GM12873 (cell line): Measurements from ENCODE around the gene IKBKG.

ENCODE experiments used
- TF ChIP-seq, protein P1 (sequence below): IDR thresholded peaks from 2 replicates; pipeline ENCODE4 v1.5.1; 2012; ENCODE audit warnings: low read depth, mild to moderate bottlenecking, moderate library complexity, low read length, control low read depth; ENCODE audit not compliant: insufficient read depth; ENCODE audit errors: missing control alignments

IKBKG gene

DNA sequence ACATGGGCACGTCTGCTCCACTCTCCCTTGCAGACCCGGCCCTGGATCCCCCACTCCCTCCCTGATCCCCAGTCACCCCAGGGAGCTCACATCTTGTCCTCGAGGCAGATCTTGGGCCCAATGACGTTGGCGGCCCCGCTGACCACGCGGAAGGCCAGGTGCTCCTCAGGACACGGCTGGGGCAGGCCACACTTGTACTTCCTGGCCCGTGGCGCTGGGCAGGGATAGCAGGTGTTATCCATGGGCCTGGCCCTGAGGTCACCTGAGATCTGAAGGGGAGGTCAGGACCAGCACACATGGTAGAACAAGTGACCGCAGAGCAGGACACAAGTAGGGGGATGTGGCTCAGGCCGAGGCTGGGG, 39.1 kb upstream of the IKBKG start:
- TF ChIP-seq, protein P1, sequence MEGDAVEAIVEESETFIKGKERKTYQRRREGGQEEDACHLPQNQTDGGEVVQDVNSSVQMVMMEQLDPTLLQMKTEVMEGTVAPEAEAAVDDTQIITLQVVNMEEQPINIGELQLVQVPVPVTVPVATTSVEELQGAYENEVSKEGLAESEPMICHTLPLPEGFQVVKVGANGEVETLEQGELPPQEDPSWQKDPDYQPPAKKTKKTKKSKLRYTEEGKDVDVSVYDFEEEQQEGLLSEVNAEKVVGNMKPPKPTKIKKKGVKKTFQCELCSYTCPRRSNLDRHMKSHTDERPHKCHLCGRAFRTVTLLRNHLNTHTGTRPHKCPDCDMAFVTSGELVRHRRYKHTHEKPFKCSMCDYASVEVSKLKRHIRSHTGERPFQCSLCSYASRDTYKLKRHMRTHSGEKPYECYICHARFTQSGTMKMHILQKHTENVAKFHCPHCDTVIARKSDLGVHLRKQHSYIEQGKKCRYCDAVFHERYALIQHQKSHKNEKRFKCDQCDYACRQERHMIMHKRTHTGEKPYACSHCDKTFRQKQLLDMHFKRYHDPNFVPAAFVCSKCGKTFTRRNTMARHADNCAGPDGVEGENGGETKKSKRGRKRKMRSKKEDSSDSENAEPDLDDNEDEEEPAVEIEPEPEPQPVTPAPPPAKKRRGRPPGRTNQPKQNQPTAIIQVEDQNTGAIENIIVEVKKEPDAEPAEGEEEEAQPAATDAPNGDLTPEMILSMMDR = no peak

DNA sequence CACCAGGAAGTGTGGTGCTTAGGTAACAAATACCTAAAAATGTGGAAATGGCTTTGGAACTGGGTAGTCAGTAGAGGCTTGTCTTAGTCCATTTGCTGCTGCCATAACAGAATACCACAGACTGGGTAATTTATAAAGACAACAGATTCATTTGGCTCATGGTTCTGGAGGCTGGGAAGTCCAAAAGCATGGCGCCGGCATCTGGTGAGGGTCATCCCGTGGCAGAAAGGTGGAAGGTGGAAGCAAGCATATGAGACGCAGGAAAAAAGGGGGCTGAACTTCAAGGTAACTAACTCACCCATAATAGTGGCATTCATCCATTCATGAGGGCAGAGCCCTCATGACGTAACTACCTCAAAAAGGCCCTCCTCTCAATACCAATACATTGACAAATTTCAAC, 38.0 kb upstream of the IKBKG start:
- TF ChIP-seq, protein P1 = no peak

DNA sequence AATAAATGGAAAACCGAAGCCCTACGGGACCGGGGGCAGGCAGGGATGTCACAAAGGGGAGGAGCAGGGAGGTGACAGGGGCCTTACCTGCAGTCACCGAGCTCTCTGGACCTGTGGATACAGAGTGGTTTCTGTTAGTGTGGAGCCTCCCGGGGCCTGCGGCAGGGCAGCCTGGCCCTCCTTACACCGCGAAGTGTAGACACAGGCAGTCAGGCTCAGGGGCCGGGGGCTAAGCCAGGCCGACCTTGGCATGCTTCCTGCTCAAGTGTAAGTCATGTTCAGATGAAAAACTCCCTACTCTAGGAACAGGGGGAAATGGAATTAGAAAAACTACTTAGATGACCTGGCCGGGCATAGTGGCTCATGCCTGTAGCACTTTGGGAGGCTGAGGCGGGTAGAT, 35.7 kb upstream of the IKBKG start:
- TF ChIP-seq, protein P1 = no peak

DNA sequence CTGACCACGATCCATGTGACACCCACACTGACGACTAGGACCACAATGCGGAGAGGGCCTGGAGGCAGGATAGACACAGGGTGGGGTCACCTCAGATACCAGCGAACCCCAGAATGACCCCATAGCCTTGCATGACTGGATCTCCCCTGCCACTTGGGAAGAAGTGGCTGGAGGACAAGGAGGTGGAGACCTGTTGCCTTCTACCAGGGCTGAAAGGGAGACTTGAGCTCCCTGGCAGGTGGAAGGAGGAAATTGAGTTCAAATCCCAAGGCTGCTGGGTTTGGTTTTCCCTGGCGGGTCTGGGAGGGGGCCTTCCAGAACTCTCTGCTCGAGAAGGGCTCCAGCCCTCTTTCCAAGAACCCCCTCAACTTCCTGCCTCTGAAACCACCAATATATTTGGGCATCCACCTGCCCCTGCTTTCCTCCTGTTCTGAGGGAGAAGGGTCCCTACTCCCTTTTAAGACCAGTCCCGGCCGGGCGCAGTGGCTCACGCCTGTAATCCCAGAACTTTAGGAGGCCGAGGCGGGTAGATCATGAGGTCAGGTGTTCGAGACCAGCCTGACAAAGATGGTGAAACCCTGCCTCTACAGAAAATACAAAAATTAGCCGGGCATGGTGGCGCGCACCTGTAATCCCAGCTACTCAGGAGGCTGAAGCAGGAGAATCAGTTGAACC, 34.4 kb upstream of the IKBKG start:
- TF ChIP-seq, protein P1 = no peak

DNA sequence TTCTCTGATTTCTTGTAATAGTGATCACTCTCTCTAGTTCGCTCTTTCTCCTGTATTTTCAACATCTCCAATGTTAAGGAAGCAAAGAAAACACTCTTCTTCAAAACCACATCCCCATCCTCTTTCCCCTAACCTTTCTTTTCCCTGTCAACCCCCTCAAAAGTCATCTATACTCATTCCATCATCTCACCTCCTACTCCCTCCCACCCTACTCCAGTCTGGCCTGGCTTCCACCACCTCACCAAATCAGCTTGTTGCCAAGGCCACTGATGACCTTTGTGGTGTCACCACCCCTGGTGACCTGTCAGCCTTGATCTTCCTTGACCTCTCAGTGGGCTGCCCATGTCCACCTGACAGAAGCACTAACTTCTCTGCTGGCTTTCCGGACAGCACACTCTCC, 33.7 kb upstream of the IKBKG start:
- TF ChIP-seq, protein P1 = no peak

DNA sequence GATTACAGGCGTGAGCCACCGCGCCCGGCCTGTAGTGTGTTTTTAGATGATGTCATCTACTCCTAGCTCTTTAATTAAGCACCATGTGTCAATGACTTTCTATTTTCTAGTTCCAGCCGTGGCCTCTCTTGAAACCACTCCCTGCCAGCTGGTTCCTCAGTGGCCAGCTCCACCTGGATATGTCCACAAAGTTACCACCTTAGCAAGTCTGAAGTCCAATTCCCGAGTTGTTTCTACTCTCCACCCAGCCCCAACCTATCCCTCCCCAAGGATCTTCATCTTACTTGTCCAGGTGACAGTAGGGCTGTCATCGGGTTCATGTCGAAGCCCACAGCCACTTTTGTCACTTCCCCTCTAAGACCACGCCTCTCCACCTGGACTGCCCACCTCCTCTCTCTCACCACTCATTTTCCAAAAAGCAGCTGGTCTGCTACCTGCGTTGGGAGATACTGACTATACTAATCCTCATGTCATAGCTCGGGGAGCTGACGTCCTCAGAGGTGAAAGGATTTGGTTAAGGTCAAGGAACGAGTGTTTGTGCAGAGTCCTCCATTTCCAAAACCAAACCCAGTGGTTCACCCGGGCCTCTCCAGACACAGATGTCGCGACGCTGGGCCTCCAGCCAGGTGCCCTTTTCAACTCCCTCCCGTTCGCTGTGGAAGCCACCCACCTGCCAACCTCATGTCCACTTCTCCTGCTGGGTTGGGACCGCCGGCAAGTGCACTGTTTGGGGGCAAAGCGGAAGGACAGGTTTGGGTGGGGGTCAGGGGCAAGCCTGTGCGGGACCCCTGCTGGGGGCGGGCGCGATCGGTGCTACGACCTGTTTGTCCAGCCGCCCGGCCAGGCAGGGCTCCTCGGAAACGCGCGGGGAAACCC, 32.1 kb upstream of the IKBKG start:
- TF ChIP-seq, protein P1 = no peak

DNA sequence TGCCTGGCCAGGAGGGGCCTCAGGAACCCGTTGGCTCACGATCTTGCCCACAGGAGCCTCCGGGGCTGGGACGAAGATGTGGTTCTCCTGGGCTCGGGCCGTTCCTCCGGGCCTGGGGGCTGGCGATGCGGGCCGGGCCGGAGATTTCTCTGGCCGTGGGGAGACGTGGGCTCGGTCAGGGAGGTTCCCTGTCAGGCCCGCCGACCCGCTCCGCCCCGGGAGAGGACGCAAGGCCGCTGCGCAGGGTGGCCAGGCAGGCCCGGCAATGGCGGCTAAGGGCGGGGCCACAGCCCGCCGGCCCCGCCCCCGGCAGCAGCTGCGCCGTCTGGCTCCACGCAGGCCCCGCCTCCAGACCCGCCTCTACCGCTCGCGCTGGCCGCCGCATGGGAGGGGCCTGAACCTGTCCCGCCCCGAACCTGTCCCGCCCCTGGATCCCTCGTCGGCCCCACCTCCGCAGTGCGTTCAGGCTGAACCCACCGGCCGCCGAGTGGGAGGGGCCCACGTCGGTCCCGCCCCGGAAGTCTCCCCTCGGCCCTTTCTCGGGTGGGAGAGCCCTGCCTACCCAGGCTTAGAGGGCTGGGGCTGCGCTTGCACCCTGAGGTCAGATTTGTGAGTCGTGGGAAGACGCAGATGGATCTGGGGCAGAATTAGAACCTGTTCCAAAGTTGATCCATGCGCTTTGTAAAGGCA, 31.3 kb upstream of the IKBKG start, which contains the start of gene FAM3A:
Gene FAM3A, minus strand, starts transcription at position 267 of the 690 bp plus-strand sequence. CDS start 460 bp downstream, outside the sequence.
- TF ChIP-seq, protein P1 = no peak
